Measurements from ENCODE around the gene ESCO1.

DNA sequence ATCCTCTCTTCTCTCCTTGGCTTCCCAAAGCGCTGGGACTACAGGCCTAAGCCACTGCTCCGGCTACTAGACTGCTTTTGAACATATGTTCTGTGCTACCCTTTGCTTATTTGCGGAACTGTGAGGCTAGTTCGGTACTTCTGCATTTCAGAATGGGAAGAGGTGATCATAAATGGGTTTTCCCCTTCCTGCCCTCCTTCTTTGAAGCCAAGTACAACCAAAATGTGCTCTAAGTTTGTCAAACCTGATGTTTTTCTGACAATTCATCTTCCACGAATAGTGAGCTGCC lies 1.7 kb upstream of the ESCO1 start:
- no peak for TF ChIP-seq CTCF (conservative IDR thresholded peaks at IDR 0.05 in 1 of 2, IDR thresholded peaks at IDR 0.05 in 1 of 2; ENCODE audit: low read depth in 1 of 2, low read length in 2 of 2)
- TF ChIP-seq EZH2 (IDR thresholded peaks at IDR 0.05; ENCODE audit: low read length, missing control alignments), result no peak
